ENCODE measurements around the gene KPNA4. TPM values are rescaled to one million over a fixed set of nuclear protein-coding genes. Genes with fewer than 3 reads are reported as not detected.

KPNA4 gene
- polyA plus RNA-seq, 3 donors, result 4.4 to 14.7 (median 4.5) TPM

DNA sequence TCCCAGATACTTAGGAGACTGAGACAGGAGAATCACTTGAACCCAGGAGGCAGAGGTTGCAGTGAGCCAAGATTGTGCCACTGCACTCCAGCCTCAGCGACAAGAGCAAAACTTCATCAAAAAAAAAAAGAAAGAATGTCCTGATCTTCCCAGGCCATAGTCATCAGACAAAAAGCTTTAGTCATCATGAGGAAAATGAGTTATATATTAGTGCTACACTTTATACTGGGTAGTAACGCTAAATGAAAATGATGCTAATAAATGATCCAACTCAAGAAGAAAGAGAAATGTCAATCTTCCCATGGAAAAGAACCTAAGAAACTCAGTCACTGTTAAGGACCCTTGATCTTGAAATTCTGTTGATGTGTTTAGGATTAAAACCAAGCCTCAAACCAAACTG is 89.5 kb downstream of the KPNA4 start:
- H3K4me1 Mint-ChIP-seq, result peaks cover 25% of the 10 kb centered on the region
- no peak overlapping the region for H2AFZ ChIP-seq (ENCODE audit: insufficient read depth, low read depth, low read length, poor library complexity, severe bottlenecking)
- H3K27ac ChIP-seq (ENCODE audit: low read depth in 1 of 2, low read length in 2 of 2), result no peak overlapping the region
- DNase-seq, result no peak
- no peak overlapping the region for H3K4me2 ChIP-seq (replicated peaks; ENCODE audit: extremely low read depth, low read length, poor library complexity, severe bottlenecking)
- intact Hi-C loops (cut with micrococcal nuclease), result no loop called here
- no peaks in the 10 kb centered on the region for H3K27me3 ChIP-seq (ENCODE audit: control insufficient read depth in 2 of 2, insufficient read depth in 2 of 2, low read length in 2 of 2)
- H3K4me1 ChIP-seq (ENCODE audit: control insufficient read depth in 1 of 2, insufficient read depth in 2 of 2, low read length in 2 of 2), result peaks cover 6 to 10% of the 10 kb centered on the region in 2 donors
- H4K20me1 ChIP-seq (ENCODE audit: insufficient read depth, low read length), result no peaks in the 10 kb centered on the region
- H3K79me2 ChIP-seq (ENCODE audit: insufficient read depth, low read length), result no peaks in the 10 kb centered on the region
- H3K27ac Mint-ChIP-seq, result no peak overlapping the region
- H3K9me3 Mint-ChIP-seq, result peaks cover 0 to 13% (median 7%) of the 10 kb centered on the region in 7 donors
- peaks cover 0 to 1% (median 0%) of the 10 kb centered on the region in 3 donors for H3K27me3 Mint-ChIP-seq (ENCODE audit: low read depth in 3 of 3)
- H3K9me3 ChIP-seq (replicated peaks in 1 of 2; ENCODE audit: control insufficient read depth in 1 of 2, insufficient read depth in 1 of 2, low read length in 2 of 2), result peaks cover 6 to 12% of the 10 kb centered on the region in 2 donors
- TF ChIP-seq, protein P1, sequence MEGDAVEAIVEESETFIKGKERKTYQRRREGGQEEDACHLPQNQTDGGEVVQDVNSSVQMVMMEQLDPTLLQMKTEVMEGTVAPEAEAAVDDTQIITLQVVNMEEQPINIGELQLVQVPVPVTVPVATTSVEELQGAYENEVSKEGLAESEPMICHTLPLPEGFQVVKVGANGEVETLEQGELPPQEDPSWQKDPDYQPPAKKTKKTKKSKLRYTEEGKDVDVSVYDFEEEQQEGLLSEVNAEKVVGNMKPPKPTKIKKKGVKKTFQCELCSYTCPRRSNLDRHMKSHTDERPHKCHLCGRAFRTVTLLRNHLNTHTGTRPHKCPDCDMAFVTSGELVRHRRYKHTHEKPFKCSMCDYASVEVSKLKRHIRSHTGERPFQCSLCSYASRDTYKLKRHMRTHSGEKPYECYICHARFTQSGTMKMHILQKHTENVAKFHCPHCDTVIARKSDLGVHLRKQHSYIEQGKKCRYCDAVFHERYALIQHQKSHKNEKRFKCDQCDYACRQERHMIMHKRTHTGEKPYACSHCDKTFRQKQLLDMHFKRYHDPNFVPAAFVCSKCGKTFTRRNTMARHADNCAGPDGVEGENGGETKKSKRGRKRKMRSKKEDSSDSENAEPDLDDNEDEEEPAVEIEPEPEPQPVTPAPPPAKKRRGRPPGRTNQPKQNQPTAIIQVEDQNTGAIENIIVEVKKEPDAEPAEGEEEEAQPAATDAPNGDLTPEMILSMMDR (IDR thresholded peaks at IDR 0.05), result no peak
- no CpG with 5 or more reads among the region's 2 CpGs for WGBS (ENCODE audit: insufficient coverage)
- no peaks in the 10 kb centered on the region for H3K36me3 ChIP-seq (replicated peaks in 1 of 2; ENCODE audit: control insufficient read depth in 1 of 2, insufficient read depth in 2 of 2, low read length in 2 of 2)
- no peak overlapping the region for H3K4me3 Mint-ChIP-seq
- H3K36me3 Mint-ChIP-seq, result no peaks in the 10 kb centered on the region
- no peak overlapping the region for H3K4me3 ChIP-seq (replicated peaks in 1 of 3; ENCODE audit: low read depth in 2 of 3, low read length in 3 of 3)
- no peak overlapping the region for H3K9ac ChIP-seq (ENCODE audit: insufficient read depth, low read length, poor library complexity, severe bottlenecking)

DNA sequence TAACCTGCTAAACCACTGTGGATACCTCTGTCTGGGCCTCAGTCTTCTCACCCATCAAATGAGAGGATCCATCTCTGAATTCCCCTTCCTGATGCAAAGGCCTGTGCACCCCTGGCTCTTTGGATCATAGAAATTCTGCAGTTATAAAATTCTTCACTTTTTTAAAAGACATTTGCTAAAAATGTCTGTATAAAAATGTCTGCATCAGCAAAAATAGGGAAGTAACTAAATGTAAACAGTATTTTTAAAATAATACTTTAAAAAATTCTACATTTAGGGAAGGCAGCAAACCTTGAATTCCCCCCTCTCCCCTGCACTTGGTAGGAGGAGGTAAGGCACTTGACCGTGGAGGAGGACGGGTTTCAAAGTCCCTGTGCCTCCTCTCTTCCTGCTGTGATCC is 90.2 kb downstream of the KPNA4 start:
- H3K4me1 Mint-ChIP-seq, result peaks cover 24% of the 10 kb centered on the region
- intact Hi-C loops (cut with micrococcal nuclease), result no loop called here
- Histone ChIP-seq H3K79me2 (ENCODE audit: insufficient read depth, low read length) (no peaks in the 10 kb centered on the region), H3K9ac (ENCODE audit: insufficient read depth, low read length, poor library complexity, severe bottlenecking) (no peak overlapping the region), H3K4me1 (ENCODE audit: control insufficient read depth in 1 of 2, insufficient read depth in 2 of 2, low read length in 2 of 2) (peaks cover 6 to 10% of the 10 kb centered on the region in 2 donors), H2AFZ (ENCODE audit: insufficient read depth, low read depth, low read length, poor library complexity, severe bottlenecking) (no peak overlapping the region), H3K4me3 (replicated peaks in 1 of 3; ENCODE audit: low read depth in 2 of 3, low read length in 3 of 3) (no peak overlapping the region), H4K20me1 (ENCODE audit: insufficient read depth, low read length) (no peaks in the 10 kb centered on the region), H3K27ac (ENCODE audit: low read depth in 1 of 2, low read length in 2 of 2) (no peak overlapping the region), H3K36me3 (replicated peaks in 1 of 2; ENCODE audit: control insufficient read depth in 1 of 2, insufficient read depth in 2 of 2, low read length in 2 of 2) (no peaks in the 10 kb centered on the region), H3K9me3 (replicated peaks in 1 of 2; ENCODE audit: control insufficient read depth in 1 of 2, insufficient read depth in 1 of 2, low read length in 2 of 2) (peaks cover 13 to 19% of the 10 kb centered on the region in 2 donors), H3K27me3 (ENCODE audit: control insufficient read depth in 2 of 2, insufficient read depth in 2 of 2, low read length in 2 of 2) (no peaks in the 10 kb centered on the region), H3K4me2 (replicated peaks; ENCODE audit: extremely low read depth, low read length, poor library complexity, severe bottlenecking) (no peak overlapping the region)
- no CpG with 5 or more reads among the region's 2 CpGs for WGBS (ENCODE audit: insufficient coverage)
- no peak overlapping the region for H3K4me3 Mint-ChIP-seq
- no peaks in the 10 kb centered on the region for H3K36me3 Mint-ChIP-seq
- DNase-seq, result no peak
- H3K9me3 Mint-ChIP-seq, result peaks cover 0 to 20% (median 12%) of the 10 kb centered on the region in 7 donors
- H3K27ac Mint-ChIP-seq, result no peak overlapping the region
- TF ChIP-seq, protein P1 (IDR thresholded peaks at IDR 0.05), result no peak
- H3K27me3 Mint-ChIP-seq (ENCODE audit: low read depth in 3 of 3), result peaks cover 0 to 1% (median 0%) of the 10 kb centered on the region in 3 donors

All from CD14-positive monocyte (primary cell).